ENCODE results near the gene P2RY6. TPM values are rescaled to one million over a fixed set of nuclear protein-coding genes. Genes with fewer than 3 reads are reported as not detected.

Gene P2RY6
- total RNA-seq, 4 donors from 2014 or later, result 0.93 to 4.0 (median 2.8) TPM

DNA sequence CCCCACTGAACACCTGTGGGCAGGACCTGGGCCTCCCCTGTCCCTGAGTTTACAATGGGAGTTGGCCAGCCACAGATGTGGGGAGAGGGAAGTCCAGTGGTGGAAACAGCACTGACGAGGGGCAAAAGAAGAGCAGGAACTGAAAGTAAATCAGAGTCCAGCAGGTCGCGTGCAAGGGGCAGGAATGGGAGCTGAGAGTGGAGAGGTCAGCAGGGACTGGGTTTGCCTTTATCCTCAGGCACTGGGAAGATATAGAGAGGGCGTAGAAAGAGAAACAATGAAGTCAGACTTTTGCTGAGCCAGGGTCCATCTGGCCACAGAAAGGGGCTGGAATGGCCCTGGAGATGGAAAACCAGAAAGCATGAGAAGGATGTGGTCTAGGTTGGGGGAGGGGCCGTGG is 8.5 kb downstream of the P2RY6 start:
- TF ChIP-seq, protein P1, sequence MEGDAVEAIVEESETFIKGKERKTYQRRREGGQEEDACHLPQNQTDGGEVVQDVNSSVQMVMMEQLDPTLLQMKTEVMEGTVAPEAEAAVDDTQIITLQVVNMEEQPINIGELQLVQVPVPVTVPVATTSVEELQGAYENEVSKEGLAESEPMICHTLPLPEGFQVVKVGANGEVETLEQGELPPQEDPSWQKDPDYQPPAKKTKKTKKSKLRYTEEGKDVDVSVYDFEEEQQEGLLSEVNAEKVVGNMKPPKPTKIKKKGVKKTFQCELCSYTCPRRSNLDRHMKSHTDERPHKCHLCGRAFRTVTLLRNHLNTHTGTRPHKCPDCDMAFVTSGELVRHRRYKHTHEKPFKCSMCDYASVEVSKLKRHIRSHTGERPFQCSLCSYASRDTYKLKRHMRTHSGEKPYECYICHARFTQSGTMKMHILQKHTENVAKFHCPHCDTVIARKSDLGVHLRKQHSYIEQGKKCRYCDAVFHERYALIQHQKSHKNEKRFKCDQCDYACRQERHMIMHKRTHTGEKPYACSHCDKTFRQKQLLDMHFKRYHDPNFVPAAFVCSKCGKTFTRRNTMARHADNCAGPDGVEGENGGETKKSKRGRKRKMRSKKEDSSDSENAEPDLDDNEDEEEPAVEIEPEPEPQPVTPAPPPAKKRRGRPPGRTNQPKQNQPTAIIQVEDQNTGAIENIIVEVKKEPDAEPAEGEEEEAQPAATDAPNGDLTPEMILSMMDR (IDR thresholded peaks at IDR 0.05), result no peak
- no peak for TF ChIP-seq POLR2A (IDR thresholded peaks at IDR 0.05)
- WGBS, 2 donors, result 78 to 82% methylated on average over 5 of the region's 5 CpGs
- no peaks in the 10 kb centered on the region for H3K27me3 ChIP-seq
- H3K9me3 ChIP-seq, result no peaks in the 10 kb centered on the region
- intact Hi-C loops (cut with DNase I), result no loop called here
- H3K27ac ChIP-seq, result no peak overlapping the region
- H3K4me3 ChIP-seq (replicated peaks in 1 of 3), result no peak overlapping the region
- H3K4me1 ChIP-seq, result no peaks in the 10 kb centered on the region
- DNase-seq, result no peak
- no peaks in the 10 kb centered on the region for H3K36me3 ChIP-seq

- WGBS, 2 donors, result 89 to 90% methylated on average over 3 of the region's 3 CpGs
- no peaks in the 10 kb centered on the region for H3K27me3 ChIP-seq
- no peaks in the 10 kb centered on the region for H3K36me3 ChIP-seq
- DNase-seq, result no peak
- intact Hi-C loops (cut with DNase I), result no loop called here
- H3K4me3 ChIP-seq (replicated peaks in 1 of 3), result no peak overlapping the region
- no peaks in the 10 kb centered on the region for H3K4me1 ChIP-seq
- TF ChIP-seq POLR2A (IDR thresholded peaks at IDR 0.05), result no peak
- TF ChIP-seq, protein P1 (IDR thresholded peaks at IDR 0.05), result no peak
- no peaks in the 10 kb centered on the region for H3K9me3 ChIP-seq
- H3K27ac ChIP-seq, result no peak overlapping the region
These were observed 9.1 kb downstream of the P2RY6 start for GRCh38 chr11:73281201-73281741.

GRCh38 chr11:73281796-73282660 is 9.9 kb downstream of the P2RY6 start:
- TF ChIP-seq, protein P1 (IDR thresholded peaks at IDR 0.05), result no peak
- TF ChIP-seq POLR2A (IDR thresholded peaks at IDR 0.05), result no peak
- Histone ChIP-seq H3K27me3 (no peaks in the 10 kb centered on the region), H3K9me3 (no peaks in the 10 kb centered on the region), H3K4me1 (no peaks in the 10 kb centered on the region), H3K36me3 (no peaks in the 10 kb centered on the region), H3K27ac (no peak overlapping the region), H3K4me3 (replicated peaks in 1 of 3) (no peak overlapping the region)
- DNase-seq, result no peak
- WGBS, 2 donors, result 87 to 95% methylated on average over 3 of the region's 3 CpGs
- intact Hi-C loops (cut with DNase I), result no loop called here

DNA sequence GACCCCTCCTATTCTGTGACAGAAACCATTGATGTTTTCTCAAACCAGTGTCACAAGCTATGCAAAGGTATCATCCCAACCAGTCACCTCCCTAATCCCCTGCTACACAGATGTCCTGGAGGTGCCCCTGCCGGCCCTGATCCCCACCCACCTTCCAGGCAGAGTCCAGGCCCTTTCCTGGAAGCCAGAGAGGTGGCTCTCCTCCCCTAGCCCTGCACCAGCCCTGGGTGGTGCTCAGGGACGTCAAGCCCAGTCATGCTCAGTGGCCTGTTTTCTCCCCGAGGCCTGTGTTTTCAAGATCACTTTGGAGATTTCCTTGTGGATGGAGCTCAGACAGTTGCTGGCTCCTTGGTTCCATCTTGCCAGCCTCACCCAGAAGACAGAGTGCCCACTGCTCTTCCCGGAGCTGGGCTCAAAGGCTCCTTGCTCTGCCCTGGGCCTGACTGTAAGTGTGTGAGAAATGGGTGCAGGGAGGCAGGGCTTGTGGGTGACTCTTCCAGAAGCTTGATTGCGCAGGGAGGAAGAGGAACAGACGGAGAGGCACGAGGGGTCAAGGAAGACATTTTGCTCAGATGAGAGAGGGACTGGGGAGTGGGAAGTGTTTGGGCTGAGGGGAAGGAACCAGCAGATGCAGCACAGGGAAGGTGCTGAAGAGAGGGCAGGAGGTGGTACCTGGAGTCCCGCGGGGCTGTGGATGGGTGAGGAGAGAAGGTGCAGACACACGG is 11.3 kb downstream of the P2RY6 start:
- 69 to 70% methylated on average over 10 of the region's 10 CpGs for WGBS, 2 donors
- Histone ChIP-seq H3K27me3 (no peaks in the 10 kb centered on the region), H3K27ac (no peak overlapping the region), H3K4me1 (peaks cover 0 to 10% of the 10 kb centered on the region in 2 donors), H3K9me3 (no peaks in the 10 kb centered on the region), H3K36me3 (no peaks in the 10 kb centered on the region), H3K4me3 (replicated peaks in 1 of 3) (no peak overlapping the region)
- no peak for TF ChIP-seq POLR2A (IDR thresholded peaks at IDR 0.05)
- TF ChIP-seq, protein P1 (IDR thresholded peaks at IDR 0.05), result no peak
- no peak for DNase-seq
- intact Hi-C loops (cut with DNase I), result no loop called here

Measured in thyroid gland (tissue), 4 donors.